ENCODE measurements around the gene B3GNT7.

The B3GNT7 gene

GRCh38 chr2:231383416-231384108, 11.9 kb upstream of the B3GNT7 start (continued):
- no peak for TF ChIP-seq REST (tag by site-specific recombination; IDR thresholded peaks at IDR 0.05)

- Histone ChIP-seq H3K4me1 (ENCODE audit: control insufficient read depth, insufficient read depth, low read length) (peaks cover 6% of the 10 kb centered on the region; the same call in 1 of the 2 replicates), H3K4me3 (ENCODE audit: low read depth, low read length) (no peak overlapping the region), H3K27ac (ENCODE audit: extremely low read depth, low read depth, low read length) (no peak overlapping the region), H3K9me3 (ENCODE audit: control insufficient read depth, insufficient read depth, low read depth, low read length) (no peaks in the 10 kb centered on the region), H3K36me3 (ENCODE audit: control insufficient read depth in 2 of 2, insufficient read depth in 1 of 2, low read length in 2 of 2) (no peaks in the 10 kb centered on the region)
- no peak for TF ChIP-seq ZNF747 (tag by site-specific recombination; IDR thresholded peaks at IDR 0.05)
- TF ChIP-seq ZNF426 (tag by site-specific recombination; IDR thresholded peaks at IDR 0.05), result peak; percentile 20; the same call in 1 of the 2 replicates
- ChIA-PET POLR2A (no interaction called here), CTCF (no interaction called here)
Observed at GRCh38 chr2:231384109-231384435, 11.4 kb upstream of the B3GNT7 start.

- ChIA-PET CTCF (interaction anchor here (1.7 kb wide), 1 partner anchor 23 kb away, joined by 4 read pairs; no protein-coding TSS in a partner anchor), POLR2A (no interaction called here)
- H3K27ac ChIP-seq (ENCODE audit: extremely low read depth, low read depth, low read length), result no peak overlapping the region
- H3K9me3 ChIP-seq (ENCODE audit: control insufficient read depth, insufficient read depth, low read depth, low read length), result no peaks in the 10 kb centered on the region
- H3K4me1 ChIP-seq (ENCODE audit: control insufficient read depth, insufficient read depth, low read length), result peaks cover 6% of the 10 kb centered on the region; the same call in 1 of the 2 replicates
- TF ChIP-seq ZNF426 (tag by site-specific recombination; IDR thresholded peaks at IDR 0.05) (no peak), ZNF394 (tag by site-specific recombination; IDR thresholded peaks at IDR 0.05; ENCODE audit: borderline replicate concordance) (no peak), ZBTB6 (tag by site-specific recombination; IDR thresholded peaks at IDR 0.05) (no peak), SETDB1 (IDR thresholded peaks at IDR 0.05; ENCODE audit: insufficient read length, low read length) (peak; percentile 42), ZNF184 (tag by site-specific recombination; IDR thresholded peaks at IDR 0.05) (peak; percentile 100), SALL2 (tag by site-specific recombination; IDR thresholded peaks at IDR 0.05; ENCODE audit: borderline replicate concordance) (no peak), TRIM28 (IDR thresholded peaks at IDR 0.05; ENCODE audit: borderline replicate concordance, low read length) (peak; percentile 82; the same call in 1 of the 2 replicates)
- no peaks in the 10 kb centered on the region for H3K36me3 ChIP-seq (ENCODE audit: control insufficient read depth in 2 of 2, insufficient read depth in 1 of 2, low read length in 2 of 2)
- H3K4me3 ChIP-seq (ENCODE audit: low read depth, low read length), result no peak overlapping the region
Observed at GRCh38 chr2:231384970-231385369, 10.5 kb upstream of the B3GNT7 start.

- TF ChIP-seq ZFP41 (tag by site-specific recombination; IDR thresholded peaks at IDR 0.05; ENCODE audit: borderline replicate concordance), result no peak
- H3K36me3 ChIP-seq (ENCODE audit: control insufficient read depth in 2 of 2, insufficient read depth in 1 of 2, low read length in 2 of 2), result no peaks in the 10 kb centered on the region
- ChIA-PET POLR2A (no interaction called here), CTCF (interaction anchor here (1.7 kb wide), 1 partner anchor 22 kb away, joined by 4 read pairs; no protein-coding TSS in a partner anchor)
- peaks cover 6% of the 10 kb centered on the region; the same call in 1 of the 2 replicates for H3K4me1 ChIP-seq (ENCODE audit: control insufficient read depth, insufficient read depth, low read length)
- H3K9me3 ChIP-seq (ENCODE audit: control insufficient read depth, insufficient read depth, low read depth, low read length), result no peaks in the 10 kb centered on the region
- H3K27ac ChIP-seq (ENCODE audit: extremely low read depth, low read depth, low read length), result no peak overlapping the region
- H3K4me3 ChIP-seq (ENCODE audit: low read depth, low read length), result no peak overlapping the region
Observed at GRCh38 chr2:231385429-231385828, 10.1 kb upstream of the B3GNT7 start.

- H3K27ac ChIP-seq (ENCODE audit: extremely low read depth, low read depth, low read length), result no peak overlapping the region
- H3K4me1 ChIP-seq (ENCODE audit: control insufficient read depth, insufficient read depth, low read length), result peaks cover 6% of the 10 kb centered on the region; the same call in 1 of the 2 replicates
- no peaks in the 10 kb centered on the region for H3K36me3 ChIP-seq (ENCODE audit: control insufficient read depth in 2 of 2, insufficient read depth in 1 of 2, low read length in 2 of 2)
- CTCF ChIA-PET, result interaction anchor here (1.7 kb wide), 1 partner anchor 21 kb away, joined by 4 read pairs; no protein-coding TSS in a partner anchor
- POLR2A ChIA-PET, result interaction anchor here (0.5 kb wide), 1 partner anchor 78 kb away, joined by 3 read pairs; the partner anchor contains the start of gene NCL
- no peak overlapping the region for H3K4me3 ChIP-seq (ENCODE audit: low read depth, low read length)
- no peak for TF ChIP-seq ZNF792 (tag by site-specific recombination; IDR thresholded peaks at IDR 0.05)
- TF ChIP-seq KLF7 (tag by site-specific recombination; IDR thresholded peaks at IDR 0.05; ENCODE audit: borderline replicate concordance), result no peak
- no peak for TF ChIP-seq ZNF664 (tag by site-specific recombination; IDR thresholded peaks at IDR 0.05)
- no peak for TF ChIP-seq ZNF707 (tag by site-specific recombination; IDR thresholded peaks at IDR 0.05)
- no peak for TF ChIP-seq ZNF530 (tag by site-specific recombination; IDR thresholded peaks at IDR 0.05; ENCODE audit: low read depth)
- TF ChIP-seq ZNF600 (tag by site-specific recombination; IDR thresholded peaks at IDR 0.05), result no peak
- TF ChIP-seq YY2 (tag by site-specific recombination; IDR thresholded peaks at IDR 0.05), result no peak
- TF ChIP-seq GLI4 (tag by site-specific recombination; IDR thresholded peaks at IDR 0.05), result no peak
- TF ChIP-seq ZNF214 (tag by site-specific recombination; IDR thresholded peaks at IDR 0.05; ENCODE audit: borderline replicate concordance), result no peak
- no peaks in the 10 kb centered on the region for H3K9me3 ChIP-seq (ENCODE audit: control insufficient read depth, insufficient read depth, low read depth, low read length)
Observed at GRCh38 chr2:231386446-231386845, 9.1 kb upstream of the B3GNT7 start.

Measured in HEK293 (cell line).